Activated CD4-positive, alpha-beta T cell treated with anti-CD3 and anti-CD28 coated beads, Interleukin-2, Interleukin-4, amounts not matched to agents 100 ng/mL and 50 ng/mL, durations not matched to agents 16 hours and 8 hours (primary cell): Measurements from ENCODE around the gene DEAF1.

Experiments
- DNase-seq: peaks from one replicate; pipeline ENCODE4 v3.0.0-alpha.2; 2020; ENCODE audit warnings: low spot score

The DEAF1 gene

GRCh38 chr11:645536-645935 lies 49.5 kb downstream of the DEAF1 start:
- DNase-seq: no peak

- no peak for DNase-seq
Observed at GRCh38 chr11:643849-644738, 50.9 kb downstream of the DEAF1 start.

GRCh38 chr11:643366-643765 lies 51.7 kb downstream of the DEAF1 start:
- no peak for DNase-seq

GRCh38 chr11:641806-642370 lies 53.1 kb downstream of the DEAF1 start:
- no peak for DNase-seq

GRCh38 chr11:640021-640706 lies 54.9 kb downstream of the DEAF1 start:
- DNase-seq: no peak

GRCh38 chr11:639332-639955 lies 55.6 kb downstream of the DEAF1 start:
- no peak for DNase-seq

- DNase-seq: no peak
Observed at GRCh38 chr11:638631-639331, 56.2 kb downstream of the DEAF1 start.

GRCh38 chr11:637593-638521 lies 57.2 kb downstream of the DEAF1 start:
- no peak for DNase-seq

- no peak for DNase-seq
Observed at GRCh38 chr11:637333-637592, 57.8 kb downstream of the DEAF1 start.

- DNase-seq: no peak
Observed at GRCh38 chr11:636511-637332, 58.3 kb downstream of the DEAF1 start, which contains the start of gene DRD4. Gene DRD4, plus strand, starts transcription at chr11:637269. Its CDS starts 36 bp downstream, at chr11:637305.

GRCh38 chr11:635945-636510 lies 59.0 kb downstream of the DEAF1 start:
- no peak for DNase-seq

- DNase-seq: no peak
Observed at GRCh38 chr11:630871-631270, 64.2 kb downstream of the DEAF1 start.

- DNase-seq: no peak
Observed at GRCh38 chr11:629237-629583, 65.8 kb downstream of the DEAF1 start.

- DNase-seq: no peak
Observed at GRCh38 chr11:628056-628455, 67.0 kb downstream of the DEAF1 start.

GRCh38 chr11:627308-627576 lies 67.8 kb downstream of the DEAF1 start:
- no peak for DNase-seq

GRCh38 chr11:626475-627307 lies 68.3 kb downstream of the DEAF1 start, which contains the start of gene SCT:
Gene SCT, minus strand, starts transcription at chr11:627181. Its CDS starts 38 bp downstream, at chr11:627143.
- DNase-seq: no peak

- DNase-seq: no peak
Observed at GRCh38 chr11:625636-626268, 69.3 kb downstream of the DEAF1 start.
